Right cardiac atrium (tissue), 5 donors: ENCODE data around the gene ATP9A. TPM values are rescaled to one million over a fixed set of nuclear protein-coding genes. Genes with fewer than 3 reads are reported as not detected.

Source experiments
- ATAC-seq, 2 donors: fragments of 200-7000 bp; cut with Tn5 transposase; one replicate each; pipeline versions ENCODE4 v1.8.0 to v1.9.1; 2020; ENCODE audit warnings: moderate library complexity in 2 of 2, mild to moderate bottlenecking in 1 of 2
- DNase-seq, 3 donors: peaks; one replicate each; pipeline ENCODE4 v3.0.0-alpha.2; 2020
- H3K27ac ChIP-seq: one replicate; pipeline ENCODE4 v1.5.1; 2013; ENCODE audit warnings: mild to moderate bottlenecking, low read length, control low read depth, moderate library complexity
- H3K27me3 ChIP-seq: one replicate; pipeline ENCODE4 v1.6.1; 2013; ENCODE audit not compliant: control insufficient read depth, insufficient read depth
- H3K4me1 ChIP-seq: one replicate; pipeline ENCODE4 v1.6.1; 2013; ENCODE audit warnings: low read length; ENCODE audit not compliant: control insufficient read depth, insufficient read depth
- H3K4me3 ChIP-seq: one replicate; pipeline ENCODE4 v1.5.1; 2013; ENCODE audit warnings: low read length, control low read depth
- H3K9me3 ChIP-seq: one replicate; pipeline ENCODE4 v1.6.1; 2013; ENCODE audit warnings: low read length; ENCODE audit not compliant: control insufficient read depth
- WGBS: extraction: QIAGEN DNeasy Blood & Tissue Kit; methylation state at CpG from one replicate; pipeline ENCODE4 v1.1.7; 2013; 5-methylcytosine and 5-hydroxymethylcytosine counted together
- intact Hi-C, 4 donors: fragments of 100-400 bp; cut with DNase I; formaldehyde crosslinking; loops; one replicate each; pipeline versions ENCODE4 v1.11.0 to v1.14.0; 2022 to 2023
- polyA plus RNA-seq: library from polyadenylated mRNA; stranded (reverse); fragments of 200-250 nt; gene quantifications from one replicate; pipeline ENCODE4 v1.2.3, GENCODE V29; 2013
- total RNA-seq, 4 donors: library from RNA; stranded (reverse); fragmentation: NEBNext Ultra II Directional; extraction: Animal tissue kit (Norgen Biotek cat#: 25700); gene quantifications; one replicate each; pipeline ENCODE4 v1.2.1, GENCODE V29; 2021
- donor health status: healthy with polysubstance abuse.
- donor health status: DM: no; HTN: yes; CAD: no.
- donor health status: DM: no; HTN: no; CAD: no.
- donor health status: DM: no; HTN: yes; CAD: no; lungs with severe emphysema.
- donor health status: DM: yes; HTN: yes; CAD: no.

ATP9A gene
- total and polyA plus RNA-seq, 5 donors, result 6.2 to 23.9 (median 19.4) TPM

DNA sequence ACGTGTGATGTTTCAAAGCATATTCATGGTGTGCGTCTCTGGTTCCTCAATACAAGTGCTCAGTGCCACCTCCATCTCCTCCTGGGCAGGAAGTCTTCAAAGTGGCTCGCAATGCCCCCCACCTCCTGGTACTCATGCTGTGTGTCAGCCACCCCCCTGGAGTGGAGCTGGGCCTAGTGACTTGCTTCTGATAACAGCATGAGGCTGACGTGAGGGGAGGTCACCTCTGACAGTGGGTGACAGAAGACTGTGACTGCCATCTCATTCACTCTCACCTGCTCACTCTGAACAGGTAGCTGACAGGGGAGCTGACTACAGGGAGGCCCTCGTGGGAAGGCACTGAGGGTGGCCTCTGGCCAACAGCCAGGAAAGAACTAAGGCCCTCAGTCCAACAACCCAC lies 133.3 kb downstream of the ATP9A start:
- DNase-seq (no peak), ATAC-seq (no peak)
- Histone ChIP-seq H3K4me3 (no peak overlapping the region), H3K9me3 (no peaks in the 10 kb centered on the region), H3K27me3 (no peaks in the 10 kb centered on the region), H3K4me1 (peaks cover 6% of the 10 kb centered on the region), H3K27ac (no peak overlapping the region)
- 81% methylated on average over 5 of the region's 5 CpGs for WGBS
- intact Hi-C loops, result loop anchor here in 3 of 4 donors (10.0 kb wide), 1 partner anchor 450 kb away; no protein-coding TSS in a partner anchor

DNA sequence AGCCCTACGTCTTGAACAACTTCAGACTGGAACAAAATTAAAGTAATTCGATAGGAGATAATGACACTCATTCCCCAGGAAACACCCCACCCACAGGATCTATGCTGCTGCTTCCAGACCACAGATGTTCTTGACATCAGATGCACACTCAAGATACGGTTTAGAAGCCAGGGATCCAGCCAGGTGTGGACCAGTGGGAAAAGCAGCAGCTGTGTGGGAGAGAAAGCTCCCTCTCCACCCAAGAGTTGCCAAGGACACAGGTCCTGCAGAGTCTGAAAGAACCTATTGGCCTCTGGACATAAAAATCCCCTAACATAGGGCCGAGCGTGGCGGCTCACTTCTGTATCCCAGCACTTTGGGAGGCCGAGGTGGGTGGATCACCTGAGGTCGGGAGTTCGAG lies 133.9 kb downstream of the ATP9A start:
- ATAC-seq, result no peak
- 81% methylated on average over 9 of the region's 9 CpGs for WGBS
- H3K4me3 ChIP-seq, result no peak overlapping the region
- intact Hi-C loops, result loop anchor here in 3 of 4 donors (10.0 kb wide), 1 partner anchor 451 kb away; no protein-coding TSS in a partner anchor
- no peak for DNase-seq
- no peaks in the 10 kb centered on the region for H3K27me3 ChIP-seq
- peaks cover 6% of the 10 kb centered on the region for H3K4me1 ChIP-seq
- H3K27ac ChIP-seq, result no peak overlapping the region
- H3K9me3 ChIP-seq, result no peaks in the 10 kb centered on the region

DNA sequence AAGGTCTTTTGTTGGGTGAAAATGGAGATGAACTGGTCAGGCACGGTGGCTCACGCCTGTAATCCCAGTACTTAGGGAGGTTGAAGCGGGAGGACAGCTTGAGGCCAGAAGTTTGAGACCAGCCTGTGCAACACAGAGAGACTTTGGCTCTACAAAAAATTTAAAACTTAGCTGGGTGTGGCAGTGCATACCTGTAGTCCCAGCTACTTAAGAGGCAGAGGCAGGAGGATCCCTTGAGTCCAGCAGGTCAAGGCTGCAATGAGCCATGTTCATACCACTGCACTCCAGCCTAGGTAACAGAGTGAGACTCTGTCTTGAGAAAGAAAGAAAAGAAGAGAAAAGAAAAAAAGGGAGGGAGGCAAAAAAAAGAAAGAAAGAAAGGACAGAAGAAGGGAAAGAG lies 134.8 kb downstream of the ATP9A start:
- Histone ChIP-seq H3K27me3 (no peaks in the 10 kb centered on the region), H3K4me1 (peaks cover 9% of the 10 kb centered on the region), H3K4me3 (no peak overlapping the region), H3K9me3 (no peaks in the 10 kb centered on the region), H3K27ac (no peak overlapping the region)
- intact Hi-C loops, result loop anchor here in 3 of 4 donors (10.0 kb wide), 1 partner anchor 451 kb away; no protein-coding TSS in a partner anchor
- 94% methylated on average over 3 of the region's 3 CpGs for WGBS
- DNase-seq (no peak), ATAC-seq (no peak)

DNA sequence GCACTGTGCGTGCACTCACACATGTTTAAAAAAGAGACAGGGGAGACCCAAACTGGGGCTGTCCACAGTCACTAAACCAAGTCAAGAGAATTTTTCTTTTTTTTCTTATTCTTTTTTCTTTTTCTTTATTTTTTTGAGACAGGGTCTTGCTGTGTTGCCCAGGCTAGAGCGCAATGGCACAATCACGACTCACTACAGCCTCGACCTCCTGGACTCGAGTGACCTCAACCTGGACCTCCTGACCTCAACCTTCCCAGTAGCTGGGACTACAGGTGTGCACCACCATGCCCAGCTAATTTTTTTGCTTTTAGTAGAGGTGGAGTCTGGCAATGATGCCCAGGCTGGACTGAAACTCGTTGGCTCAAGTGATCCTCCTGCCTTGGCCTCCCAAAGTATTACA lies 136.2 kb downstream of the ATP9A start:
- H3K4me3 ChIP-seq, result no peak overlapping the region
- intact Hi-C loops, result loop anchor here in 3 of 4 donors (10.0 kb wide), 1 partner anchor 453 kb away; no protein-coding TSS in a partner anchor

DNA sequence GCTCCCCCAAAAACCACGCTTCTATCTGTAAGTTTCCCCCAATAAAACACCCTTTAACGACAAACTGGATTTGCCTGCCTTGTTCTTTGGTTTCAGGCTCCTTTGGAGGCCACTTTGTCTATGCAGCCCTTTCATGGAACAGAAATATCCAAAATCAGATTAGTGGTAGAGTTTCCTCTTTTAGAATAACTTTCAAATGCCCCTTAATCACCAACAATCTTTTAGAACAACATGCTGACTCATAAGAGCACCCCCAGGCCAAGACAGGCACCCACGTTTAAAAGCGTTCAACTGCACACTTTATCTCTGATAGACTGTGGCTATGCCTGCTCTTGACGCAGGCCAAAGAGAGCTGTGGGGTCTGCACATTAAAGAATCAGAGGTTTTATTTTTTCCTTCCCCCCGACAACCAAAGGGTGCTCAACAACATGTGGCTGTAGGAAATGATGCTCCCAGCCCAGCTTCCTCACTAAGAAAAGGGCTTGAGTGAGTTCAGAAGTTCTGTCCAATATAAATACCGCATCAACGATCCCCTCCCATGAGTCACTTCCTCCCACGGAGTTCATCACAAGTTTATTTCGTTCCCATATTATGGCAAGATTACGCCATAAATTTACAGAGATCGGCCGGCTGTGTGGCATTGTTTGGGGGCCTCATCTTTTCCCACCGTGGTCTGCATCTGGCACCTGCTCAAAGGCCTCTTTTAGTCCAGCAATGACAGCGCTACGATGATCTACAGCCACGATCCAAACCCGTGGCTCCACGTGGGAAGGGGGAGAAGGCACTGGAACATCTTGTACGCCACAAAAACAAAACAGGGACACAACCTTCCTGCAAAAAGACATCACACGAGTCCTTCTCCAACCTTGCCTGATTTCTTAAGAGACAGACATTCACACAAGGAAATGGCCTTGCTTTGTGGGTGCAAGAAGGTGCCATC lies 136.9 kb downstream of the ATP9A start:
- H3K27me3 ChIP-seq, result no peaks in the 10 kb centered on the region
- 29% methylated on average over 21 of the region's 21 CpGs for WGBS
- peak overlapping the region; percentile 89 for H3K27ac ChIP-seq
- DNase-seq, result peak; percentile 58 to 78 (median 70)
- H3K4me1 ChIP-seq, result peaks cover 9% of the 10 kb centered on the region
- ATAC-seq, result peak; percentile 89 to 92
- intact Hi-C loops, result loop anchor here in 3 of 4 donors (10.0 kb wide), 1 partner anchor 454 kb away; no protein-coding TSS in a partner anchor
- H3K4me3 ChIP-seq, result no peak overlapping the region
- H3K9me3 ChIP-seq, result no peaks in the 10 kb centered on the region

More for the DNA sequence above, 136.2 kb downstream of the ATP9A start:
- Histone ChIP-seq H3K4me1 (peaks cover 9% of the 10 kb centered on the region), H3K27me3 (no peaks in the 10 kb centered on the region), H3K27ac (peak overlapping the region; percentile 85), H3K9me3 (no peaks in the 10 kb centered on the region)
- WGBS, result 94% methylated on average over 6 of the region's 6 CpGs
- peak in 1 of 3 donors; percentile 49 for DNase-seq
- ATAC-seq, result no peak

DNA sequence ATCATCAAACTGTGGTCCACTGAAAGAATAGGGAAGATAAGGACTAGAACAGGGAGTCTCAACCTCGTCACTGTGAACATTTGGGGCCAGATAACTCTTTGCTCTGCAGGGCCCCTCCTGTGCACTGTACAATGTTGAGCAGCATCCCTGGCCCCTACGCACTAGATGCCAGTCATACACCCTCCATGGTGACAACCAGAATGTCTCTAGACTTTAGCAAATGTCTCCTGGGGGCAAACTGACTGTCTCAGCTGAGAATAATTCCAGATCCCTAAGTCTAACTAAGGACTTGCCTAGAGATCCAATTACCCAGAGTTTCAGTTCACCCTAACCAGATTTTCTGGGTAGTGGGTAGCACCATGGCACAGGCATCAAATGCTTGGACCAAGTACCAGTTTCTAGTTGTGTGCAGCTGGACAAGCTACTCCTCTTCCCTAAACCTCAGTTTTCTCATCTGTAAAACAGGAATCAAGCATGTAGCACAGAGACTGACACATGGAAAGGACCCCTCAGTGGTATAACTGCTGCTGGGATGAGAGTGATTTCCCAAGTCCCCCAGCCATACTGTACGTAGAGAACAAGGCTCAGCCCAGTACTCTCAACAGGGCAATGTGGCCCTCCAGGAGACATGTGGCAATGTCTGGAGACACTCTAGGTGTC lies 138.7 kb downstream of the ATP9A start:
- Histone ChIP-seq H3K27me3 (no peaks in the 10 kb centered on the region), H3K9me3 (no peaks in the 10 kb centered on the region), H3K27ac (no peak overlapping the region), H3K4me1 (peaks cover 9% of the 10 kb centered on the region), H3K4me3 (no peak overlapping the region)
- DNase-seq (no peak), ATAC-seq (no peak)
- intact Hi-C loops, result loop anchor here (10.0 kb wide), 3 partner anchors 255 to 645 kb away; no protein-coding TSS in a partner anchor
- WGBS, result 47% methylated on average over 3 of the region's 3 CpGs

DNA sequence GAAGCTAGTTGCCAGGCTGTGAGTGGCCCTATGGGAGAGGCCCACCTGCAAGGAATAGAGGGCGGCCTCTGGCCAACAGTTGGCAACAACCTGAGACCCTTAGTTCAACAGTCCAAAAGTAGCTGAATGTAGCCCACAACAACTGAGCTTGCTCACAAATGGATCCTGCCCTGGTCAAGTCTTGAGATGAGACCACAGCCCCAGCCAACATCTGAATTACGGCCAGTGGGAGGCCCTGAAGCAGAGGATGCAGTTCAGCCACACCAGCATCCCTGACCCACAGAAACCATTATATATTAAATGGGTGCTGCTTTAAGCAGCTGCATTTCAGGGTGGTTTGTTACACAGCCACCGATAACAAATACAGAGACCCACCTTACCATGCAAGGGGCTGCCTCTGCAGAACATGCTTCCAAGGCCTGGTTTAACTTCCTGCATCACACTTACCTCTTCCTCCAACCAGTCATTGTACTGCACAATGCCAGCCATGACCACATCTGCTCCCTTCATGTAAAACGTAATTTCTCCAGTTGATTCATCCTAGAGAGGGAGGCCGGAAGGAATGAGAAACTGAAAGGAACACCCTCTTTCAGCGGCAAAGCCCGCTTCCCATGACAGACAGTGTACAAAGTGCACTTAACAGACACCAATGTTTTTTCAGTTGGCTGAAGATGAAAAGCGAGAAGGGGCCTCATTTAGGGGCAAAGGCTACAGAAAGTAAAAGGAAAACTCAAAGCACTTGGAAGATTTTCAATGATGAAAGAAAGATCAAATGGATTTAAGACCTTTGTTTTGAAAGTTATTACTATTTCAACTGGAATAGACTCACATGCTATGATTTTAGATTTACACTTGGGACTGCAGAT lies 139.4 kb downstream of the ATP9A start:
- DNase-seq (no peak), ATAC-seq (peak in 1 of 2 donors; percentile 18)
- WGBS, result 81% methylated on average over 8 of the region's 8 CpGs
- intact Hi-C loops, result loop anchor here in 2 of 4 donors (10.0 kb wide), 2 partner anchors 254 to 644 kb away; no protein-coding TSS in a partner anchor
- Histone ChIP-seq H3K9me3 (no peaks in the 10 kb centered on the region), H3K27me3 (no peaks in the 10 kb centered on the region), H3K4me3 (no peak overlapping the region), H3K27ac (no peak overlapping the region), H3K4me1 (peaks cover 9% of the 10 kb centered on the region)

DNA sequence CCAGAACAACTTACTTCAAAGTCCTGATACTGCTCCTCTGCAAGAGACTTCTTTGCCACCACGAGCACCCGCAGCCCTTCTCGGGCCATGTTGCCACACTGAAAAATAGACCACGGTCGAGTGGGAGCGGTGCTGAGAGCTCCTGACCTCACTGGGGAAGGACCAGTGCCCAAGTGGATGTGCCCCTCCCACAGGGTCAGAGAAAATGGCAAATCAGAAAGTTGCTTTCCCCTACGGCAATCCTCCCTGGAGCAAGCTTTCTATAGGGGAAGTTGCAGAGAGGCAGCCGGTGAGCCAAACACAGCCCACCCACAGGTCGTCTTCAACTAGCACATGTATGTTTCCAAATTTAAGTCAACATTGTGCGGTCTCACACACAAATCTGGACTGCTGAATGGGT lies 140.6 kb downstream of the ATP9A start:
- no peak for DNase-seq
- peaks cover 9% of the 10 kb centered on the region for H3K4me1 ChIP-seq
- intact Hi-C loops, result loop anchor here in 2 of 4 donors (10.0 kb wide), 2 partner anchors 253 to 643 kb away; no protein-coding TSS in a partner anchor
- no peak overlapping the region for H3K4me3 ChIP-seq
- no peaks in the 10 kb centered on the region for H3K9me3 ChIP-seq
- ATAC-seq, result no peak
- 94% methylated on average over 10 of the region's 10 CpGs for WGBS
- H3K27ac ChIP-seq, result no peak overlapping the region
- H3K27me3 ChIP-seq, result no peaks in the 10 kb centered on the region

DNA sequence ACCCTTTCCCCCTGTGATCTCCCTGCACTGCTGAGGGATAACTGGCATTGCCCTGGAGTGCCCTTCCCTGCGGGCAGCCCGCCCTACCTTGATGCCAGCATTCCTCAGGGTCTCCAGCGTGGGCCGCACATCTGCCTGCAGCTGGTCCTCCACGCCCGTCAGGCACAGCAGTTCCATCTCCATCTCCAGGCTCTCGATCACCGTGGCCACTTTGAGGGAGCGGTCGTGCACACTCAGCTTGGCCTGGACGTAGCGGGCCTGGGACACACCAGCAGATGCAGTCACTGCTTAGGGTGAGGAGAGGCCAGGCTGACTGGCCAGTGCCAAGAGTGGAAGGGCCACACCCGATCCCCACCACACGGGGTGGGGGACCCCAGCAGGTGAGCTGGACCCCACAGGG lies 143.1 kb downstream of the ATP9A start:
- no peak overlapping the region for H3K4me3 ChIP-seq
- peaks cover 3% of the 10 kb centered on the region for H3K4me1 ChIP-seq
- peak in 1 of 2 donors; percentile 9 for ATAC-seq
- no peak for DNase-seq
- H3K27me3 ChIP-seq, result no peaks in the 10 kb centered on the region
- WGBS, result 94% methylated on average over 14 of the region's 14 CpGs
- intact Hi-C loops, result loop anchor here in 2 of 4 donors (10.0 kb wide), 2 partner anchors 250 to 640 kb away; no protein-coding TSS in a partner anchor
- H3K27ac ChIP-seq, result no peak overlapping the region
- H3K9me3 ChIP-seq, result no peaks in the 10 kb centered on the region

DNA sequence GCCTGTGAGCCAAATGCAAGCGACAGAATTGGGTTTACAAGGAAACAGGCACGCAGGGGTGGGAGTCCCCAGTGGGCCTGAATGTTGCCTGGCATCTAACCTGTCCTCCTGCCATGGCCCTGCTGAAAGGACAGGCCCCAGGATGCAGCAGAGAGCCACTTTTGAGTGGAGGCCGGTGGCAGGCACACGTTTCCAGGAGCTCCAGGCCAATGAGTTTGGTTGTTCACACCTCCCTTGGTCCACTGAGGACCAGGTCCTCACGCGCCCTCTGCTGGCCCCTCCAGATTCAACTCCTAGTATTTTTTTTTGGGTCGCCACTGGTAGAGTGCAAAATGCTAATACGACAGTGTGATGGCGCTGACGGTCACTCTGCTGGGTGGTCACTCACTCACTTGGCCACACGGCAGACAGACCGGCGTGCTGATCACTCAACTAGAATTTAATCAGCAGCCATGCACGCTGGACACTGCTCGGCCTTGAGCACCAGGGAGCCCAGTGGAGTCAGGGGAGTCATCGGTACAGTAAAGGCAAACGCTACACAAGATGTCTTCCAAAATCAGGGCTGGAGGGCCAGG lies 143.9 kb downstream of the ATP9A start:
- ATAC-seq, result peak in 1 of 2 donors; percentile 43
- Histone ChIP-seq H3K9me3 (no peaks in the 10 kb centered on the region), H3K27ac (no peak overlapping the region), H3K4me1 (peaks cover 3% of the 10 kb centered on the region), H3K4me3 (no peak overlapping the region), H3K27me3 (no peaks in the 10 kb centered on the region)
- intact Hi-C loops, result loop anchor here in 2 of 4 donors (10.0 kb wide), 2 partner anchors 249 to 639 kb away; no protein-coding TSS in a partner anchor
- 58% methylated on average over 17 of the region's 17 CpGs for WGBS
- DNase-seq, result peak; percentile 58 to 83 (median 81)
